NOMO-1 treated with dmso at 0.1 percent for 144 hours (cell line): ENCODE measurements around the gene ATXN7L1.

Source experiments
- DNase-seq: peaks from one replicate; lab custom pipeline; 2025; ENCODE audit not compliant: unreplicated experiment; lab: John Stamatoyannopoulos, UW

Gene ATXN7L1

GRCh38 chr7:105876091-105876963, at the start of gene ATXN7L1:
TSS of gene ATXN7L1 (minus strand) at chr7:105876599. CDS start at chr7:105876558, 41 bp downstream.
- peak; percentile 69 for DNase-seq

- no peak for DNase-seq
These were observed 49.7 kb upstream of the ATXN7L1 start for GRCh38 chr7:105926131-105926530.

- no peak for DNase-seq
These were observed 48.5 kb upstream of the ATXN7L1 start for GRCh38 chr7:105924945-105925344.

GRCh38 chr7:105920766-105921165, 44.4 kb upstream of the ATXN7L1 start:
- DNase-seq: no peak

GRCh38 chr7:105917659-105918058, 41.3 kb upstream of the ATXN7L1 start:
- DNase-seq: no peak

GRCh38 chr7:105916603-105917002, 40.2 kb upstream of the ATXN7L1 start:
- DNase-seq: no peak

GRCh38 chr7:105913947-105914346, 37.5 kb upstream of the ATXN7L1 start:
- no peak for DNase-seq

GRCh38 chr7:105911961-105912575, 35.7 kb upstream of the ATXN7L1 start:
- no peak for DNase-seq

GRCh38 chr7:105910172-105910571, 33.8 kb upstream of the ATXN7L1 start:
- no peak for DNase-seq

GRCh38 chr7:105909742-105910141, 33.3 kb upstream of the ATXN7L1 start:
- DNase-seq: no peak

GRCh38 chr7:105907129-105907846, 30.9 kb upstream of the ATXN7L1 start:
- DNase-seq: no peak

- no peak for DNase-seq
These were observed 30.3 kb upstream of the ATXN7L1 start for GRCh38 chr7:105906695-105907094.

- no peak for DNase-seq
These were observed 29.6 kb upstream of the ATXN7L1 start for GRCh38 chr7:105905910-105906568.

GRCh38 chr7:105905209-105905909, 29.0 kb upstream of the ATXN7L1 start:
- DNase-seq: no peak

GRCh38 chr7:105904064-105904463, 27.7 kb upstream of the ATXN7L1 start:
- no peak for DNase-seq

GRCh38 chr7:105902325-105902911, 26.0 kb upstream of the ATXN7L1 start:
- no peak for DNase-seq

- no peak for DNase-seq
These were observed 21.6 kb upstream of the ATXN7L1 start for GRCh38 chr7:105897999-105898398.

- DNase-seq: no peak
These were observed 20.1 kb upstream of the ATXN7L1 start for GRCh38 chr7:105896407-105896911.

GRCh38 chr7:105894131-105894530, 17.7 kb upstream of the ATXN7L1 start:
- DNase-seq: no peak

GRCh38 chr7:105892387-105892786, 16.0 kb upstream of the ATXN7L1 start:
- no peak for DNase-seq
